RWPE2 (cell line): ENCODE data around the gene ANXA2.

ENCODE experiments used
- ATAC-seq: fragments of 200-7000 bp; cut with Tn5 transposase; 3 replicates; pipeline ENCODE4 v1.9.1; 2021; ENCODE audit warnings: low read depth
- DNase-seq: peaks from one replicate; pipeline ENCODE4 v3.0.0-alpha.2; 2020; ENCODE audit warnings: low spot score
- H3K27ac ChIP-seq: fragments of 450-650 bp; 2 replicates; pipeline ENCODE4 v1.5.1; 2017; ENCODE audit warnings: mild to moderate bottlenecking; ENCODE audit not compliant: poor library complexity, severe bottlenecking
- H3K27me3 ChIP-seq: fragments of 250-450 bp; sonication (Bioruptor Pico); 2 replicates; pipeline ENCODE4 v1.5.1; 2021; ENCODE audit warnings: mild to moderate bottlenecking, moderate library complexity; ENCODE audit not compliant: insufficient read depth, poor library complexity, severe bottlenecking
- H3K36me3 ChIP-seq: fragments of 250-450 bp; sonication (Bioruptor Pico); 2 replicates; pipeline ENCODE4 v1.5.1; 2020; ENCODE audit warnings: low read depth, mild to moderate bottlenecking, moderate library complexity
- H3K4me1 ChIP-seq: fragments of 250-450 bp; sonication (Bioruptor Pico); 2 replicates; pipeline ENCODE4 v1.5.1; 2021; ENCODE audit warnings: mild to moderate bottlenecking, moderate library complexity; ENCODE audit not compliant: insufficient read depth, poor library complexity, severe bottlenecking
- H3K4me3 ChIP-seq: fragments of 250-450 bp; sonication (Bioruptor Pico); 2 replicates; pipeline ENCODE4 v1.5.1; 2021; ENCODE audit warnings: mild to moderate bottlenecking, moderate library complexity; ENCODE audit not compliant: severe bottlenecking
- H3K9me3 ChIP-seq: fragments of 250-450 bp; sonication (Bioruptor Pico); 2 replicates; pipeline ENCODE4 v1.5.1; 2021; ENCODE audit warnings: mild to moderate bottlenecking, moderate library complexity; ENCODE audit not compliant: severe bottlenecking
- CTCF ChIP-seq: fragments of 450-650 bp; IDR thresholded peaks from one replicate; pipeline ENCODE4 v1.5.1; 2017; ENCODE audit warnings: mild to moderate bottlenecking, moderate library complexity; ENCODE audit not compliant: poor library complexity, severe bottlenecking

ANXA2 gene

GRCh38 chr15:60372227-60372626, 25.6 kb downstream of the ANXA2 start:
- Histone ChIP-seq H3K9me3 (no peaks in the 10 kb centered on the region), H3K4me1 (peaks cover 88% of the 10 kb centered on the region), H3K27me3 (no peaks in the 10 kb centered on the region), H3K27ac (peak overlapping the region; percentile 99), H3K36me3 (peaks cover 89% of the 10 kb centered on the region), H3K4me3 (no peak overlapping the region)
- DNase-seq (no peak), ATAC-seq (peak; percentile 1; the same call in 1 of the 3 replicates)
- TF ChIP-seq CTCF, result no peak

DNA sequence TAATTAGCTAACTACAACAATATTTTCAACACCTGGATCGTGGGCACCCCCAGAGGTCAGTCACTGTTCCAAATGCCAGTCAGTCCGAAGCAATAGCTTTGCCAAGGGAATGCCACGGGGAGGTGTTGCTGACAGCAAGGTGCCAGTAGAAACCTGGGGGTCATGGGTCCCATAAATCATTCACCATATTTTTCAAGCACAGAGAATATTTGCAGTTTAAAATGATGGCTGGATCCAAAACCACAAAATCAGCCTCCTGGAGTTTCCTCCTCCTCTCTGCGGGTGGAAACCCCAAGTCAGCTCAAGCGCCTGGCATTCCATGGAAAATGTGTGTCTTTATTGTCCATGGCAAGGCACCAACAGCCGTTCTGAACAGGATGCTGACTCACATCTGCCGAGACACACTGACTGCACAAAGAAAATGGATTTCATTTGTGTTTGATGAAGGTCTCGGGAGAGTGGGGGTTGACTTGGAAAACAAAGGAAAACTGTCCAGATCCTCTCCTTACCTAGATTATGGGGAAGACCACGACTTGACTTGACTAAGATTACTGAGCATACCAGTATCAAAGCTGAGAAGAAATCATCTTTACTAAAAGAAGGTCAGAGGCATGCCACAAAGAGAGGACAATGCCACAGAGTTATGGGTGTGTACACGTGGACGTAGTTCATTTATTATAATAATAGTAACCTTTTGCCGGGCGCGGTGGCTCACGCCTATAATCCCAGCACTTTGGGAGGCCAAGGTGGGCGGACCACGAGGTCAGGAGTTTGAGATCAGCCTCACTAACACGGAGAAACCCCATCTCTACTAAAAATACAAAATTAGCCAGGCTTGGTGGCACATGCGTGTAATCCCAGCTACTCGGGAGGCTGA, 26.4 kb downstream of the ANXA2 start:
- DNase-seq, result peak; percentile 95
- TF ChIP-seq CTCF, result peak; percentile 30
- peak overlapping the region; percentile 99 for H3K27ac ChIP-seq
- peaks cover 80% of the 10 kb centered on the region for H3K4me1 ChIP-seq
- H3K4me3 ChIP-seq, result no peak overlapping the region
- H3K9me3 ChIP-seq, result no peaks in the 10 kb centered on the region
- ATAC-seq, result peak; percentile 40
- H3K27me3 ChIP-seq, result no peaks in the 10 kb centered on the region
- H3K36me3 ChIP-seq, result peaks cover 81% of the 10 kb centered on the region

DNA sequence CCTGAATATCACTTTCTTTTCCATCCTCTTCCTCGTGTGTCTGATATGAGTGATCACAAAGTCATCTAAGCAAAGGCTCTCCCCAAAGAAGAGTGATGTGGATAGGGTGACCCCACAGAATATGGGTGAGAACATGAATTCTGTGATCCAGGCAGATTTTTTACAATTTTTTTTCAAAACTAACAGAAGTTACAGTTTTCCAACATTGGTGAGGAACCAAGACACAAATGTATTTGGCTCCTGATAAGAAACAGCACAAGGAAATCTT, 27.0 kb downstream of the ANXA2 start:
- peak overlapping the region; percentile 99 for H3K27ac ChIP-seq
- no peaks in the 10 kb centered on the region for H3K9me3 ChIP-seq
- peaks cover 74% of the 10 kb centered on the region for H3K4me1 ChIP-seq
- no peak for ATAC-seq
- no peak overlapping the region for H3K4me3 ChIP-seq
- H3K36me3 ChIP-seq, result peaks cover 75% of the 10 kb centered on the region
- TF ChIP-seq CTCF, result no peak
- H3K27me3 ChIP-seq, result no peaks in the 10 kb centered on the region
- no peak for DNase-seq

- Histone ChIP-seq H3K27me3 (no peaks in the 10 kb centered on the region), H3K4me1 (peaks cover 71% of the 10 kb centered on the region), H3K36me3 (peaks cover 73% of the 10 kb centered on the region), H3K4me3 (no peak overlapping the region), H3K9me3 (no peaks in the 10 kb centered on the region), H3K27ac (peak overlapping the region; percentile 99)
- ATAC-seq (peak; percentile 4; the same call in 1 of the 3 replicates), DNase-seq (no peak)
- peak; percentile 17 for TF ChIP-seq CTCF
These were observed 27.5 kb downstream of the ANXA2 start for GRCh38 chr15:60370105-60370868.

GRCh38 chr15:60369696-60370095, 28.1 kb downstream of the ANXA2 start:
- Histone ChIP-seq H3K9me3 (no peaks in the 10 kb centered on the region), H3K27me3 (no peaks in the 10 kb centered on the region), H3K27ac (peak overlapping the region; percentile 99), H3K4me1 (peaks cover 72% of the 10 kb centered on the region), H3K4me3 (no peak overlapping the region), H3K36me3 (peaks cover 75% of the 10 kb centered on the region)
- no peak for DNase-seq
- TF ChIP-seq CTCF, result no peak
- ATAC-seq, result no peak
